IMR-90 (cell line): Measurements from ENCODE around the gene RTBDN.

Source experiments
- CEBPB ChIP-seq: IDR thresholded peaks from 2 replicates; pipeline ENCODE4 v1.6.1; 2012; ENCODE audit warnings: low read depth, low read length, improper control_type of control experiment
- CHD1 ChIP-seq: IDR thresholded peaks from 2 replicates; pipeline ENCODE4 v1.6.1; 2012; ENCODE audit warnings: low read depth, low read length, improper control_type of control experiment
- MAFK ChIP-seq: IDR thresholded peaks from 2 replicates; pipeline ENCODE4 v1.6.1; 2012; ENCODE audit warnings: low read depth, low read length, improper control_type of control experiment
- MAZ ChIP-seq: IDR thresholded peaks from 2 replicates; pipeline ENCODE4 v1.6.1; 2012; ENCODE audit warnings: low read depth, mild to moderate bottlenecking, low read length, improper control_type of control experiment, moderate library complexity, borderline replicate concordance
- POLR2A ChIP-seq: IDR thresholded peaks from 2 replicates; pipeline ENCODE4 v1.6.1; 2012; ENCODE audit warnings: mild to moderate bottlenecking, low read depth, low read length
- RFX5 ChIP-seq: IDR thresholded peaks from 2 replicates; pipeline ENCODE4 v1.8.0; 2012; ENCODE audit warnings: low read depth, mild to moderate bottlenecking, low read length, moderate library complexity
- SMC3 ChIP-seq: fragments of 150-350 bp; IDR thresholded peaks from 2 replicates; pipeline ENCODE4 v1.6.1; 2016; ENCODE audit warnings: low read depth, mild to moderate bottlenecking, antibody characterized with exemption, low read length, moderate library complexity
- TF ChIP-seq, protein P1 (sequence below): conservative IDR thresholded peaks from 2 replicates; pipeline ENCODE4 v1.5.1; 2012; ENCODE audit warnings: mild to moderate bottlenecking, low read depth, low read length, improper control_type of control experiment
- TF ChIP-seq, protein P2 (sequence below): fragments of 150-350 bp; IDR thresholded peaks from 2 replicates; pipeline ENCODE4 v1.6.1; 2017; ENCODE audit warnings: mild to moderate bottlenecking, antibody characterized with exemption, low read length, low read depth

DNA sequence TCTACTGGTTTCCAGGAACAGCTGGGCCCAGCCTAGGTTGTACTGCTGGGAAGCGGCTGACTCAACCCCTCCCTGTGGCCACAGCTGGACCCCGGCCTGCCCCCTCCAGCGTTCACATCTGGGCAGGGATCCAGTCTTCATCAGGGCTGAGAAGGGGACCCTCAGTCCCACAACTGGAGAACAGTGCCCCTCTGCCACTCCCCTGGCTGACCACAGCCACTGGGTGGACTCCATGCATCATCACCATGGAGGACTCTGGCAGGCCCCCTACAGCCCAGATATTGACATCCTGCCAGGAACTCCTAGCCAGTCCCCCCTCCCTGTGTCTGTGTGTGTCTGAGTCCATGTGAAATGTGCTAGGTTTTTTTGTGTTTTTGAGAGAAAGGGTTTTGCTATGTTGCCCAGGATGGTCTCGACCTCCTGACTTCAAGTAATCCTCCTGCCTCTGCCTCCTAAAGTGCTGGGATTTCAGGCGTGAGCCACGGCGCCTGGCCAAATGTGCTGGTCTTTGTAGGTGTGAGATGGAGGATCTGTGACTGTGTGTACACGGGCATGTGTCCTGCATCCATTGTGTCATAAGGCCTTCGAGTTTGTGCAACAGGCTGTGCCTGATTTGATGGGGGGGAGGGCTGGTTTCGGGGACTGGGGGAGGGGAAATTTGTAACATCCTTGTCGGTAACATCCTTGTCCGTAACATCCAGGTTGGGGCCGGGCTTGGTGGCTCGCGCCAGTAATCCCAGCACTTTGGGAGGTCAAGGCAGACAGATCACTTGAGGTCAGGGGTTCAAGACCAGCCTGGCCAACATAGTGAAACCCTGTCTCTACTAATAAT is 55.0 kb downstream of the RTBDN start:
- TF ChIP-seq, protein P1, sequence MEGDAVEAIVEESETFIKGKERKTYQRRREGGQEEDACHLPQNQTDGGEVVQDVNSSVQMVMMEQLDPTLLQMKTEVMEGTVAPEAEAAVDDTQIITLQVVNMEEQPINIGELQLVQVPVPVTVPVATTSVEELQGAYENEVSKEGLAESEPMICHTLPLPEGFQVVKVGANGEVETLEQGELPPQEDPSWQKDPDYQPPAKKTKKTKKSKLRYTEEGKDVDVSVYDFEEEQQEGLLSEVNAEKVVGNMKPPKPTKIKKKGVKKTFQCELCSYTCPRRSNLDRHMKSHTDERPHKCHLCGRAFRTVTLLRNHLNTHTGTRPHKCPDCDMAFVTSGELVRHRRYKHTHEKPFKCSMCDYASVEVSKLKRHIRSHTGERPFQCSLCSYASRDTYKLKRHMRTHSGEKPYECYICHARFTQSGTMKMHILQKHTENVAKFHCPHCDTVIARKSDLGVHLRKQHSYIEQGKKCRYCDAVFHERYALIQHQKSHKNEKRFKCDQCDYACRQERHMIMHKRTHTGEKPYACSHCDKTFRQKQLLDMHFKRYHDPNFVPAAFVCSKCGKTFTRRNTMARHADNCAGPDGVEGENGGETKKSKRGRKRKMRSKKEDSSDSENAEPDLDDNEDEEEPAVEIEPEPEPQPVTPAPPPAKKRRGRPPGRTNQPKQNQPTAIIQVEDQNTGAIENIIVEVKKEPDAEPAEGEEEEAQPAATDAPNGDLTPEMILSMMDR: no peak
- TF ChIP-seq CEBPB: peak; percentile 76
- no peak for TF ChIP-seq MAFK
- TF ChIP-seq POLR2A: peak; percentile 62
- TF ChIP-seq MAZ: peak; percentile 93
- no peak for TF ChIP-seq CHD1
- TF ChIP-seq RFX5: no peak
- TF ChIP-seq SMC3: no peak
- TF ChIP-seq, protein P2, sequence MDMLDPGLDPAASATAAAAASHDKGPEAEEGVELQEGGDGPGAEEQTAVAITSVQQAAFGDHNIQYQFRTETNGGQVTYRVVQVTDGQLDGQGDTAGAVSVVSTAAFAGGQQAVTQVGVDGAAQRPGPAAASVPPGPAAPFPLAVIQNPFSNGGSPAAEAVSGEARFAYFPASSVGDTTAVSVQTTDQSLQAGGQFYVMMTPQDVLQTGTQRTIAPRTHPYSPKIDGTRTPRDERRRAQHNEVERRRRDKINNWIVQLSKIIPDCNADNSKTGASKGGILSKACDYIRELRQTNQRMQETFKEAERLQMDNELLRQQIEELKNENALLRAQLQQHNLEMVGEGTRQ: no peak
